Ascending aorta (tissue), 2 donors: ENCODE measurements around the gene ZBTB34. TPM values are rescaled to one million over a fixed set of nuclear protein-coding genes. Genes with fewer than 3 reads are reported as not detected.

Experiments used
- DNase-seq, 2 donors: peaks; one replicate each; pipeline ENCODE4 v3.0.0-alpha.2; 2019; ENCODE audit warnings: low spot score in 2 of 2
- H3K27ac ChIP-seq, 2 donors: fragments of 200-600 bp; sonication (generic); one replicate each; pipeline ENCODE4 v1.5.1; 2016 to 2017; ENCODE audit warnings: mild to moderate bottlenecking in 1 of 2
- H3K27me3 ChIP-seq: fragments of 200-600 bp; sonication (generic); one replicate; pipeline ENCODE4 v1.5.1; 2017
- H3K36me3 ChIP-seq, 2 donors: fragments of 200-600 bp; sonication (generic); one replicate each; pipeline ENCODE4 v1.5.1; 2016
- H3K4me1 ChIP-seq, 2 donors: fragments of 200-600 bp; sonication (generic); one replicate each; pipeline ENCODE4 v1.5.1; 2016 to 2017; ENCODE audit warnings: mild to moderate bottlenecking in 1 of 2
- H3K4me3 ChIP-seq, 2 donors: fragments of 200-600 bp; sonication (generic); one replicate each; pipeline ENCODE4 v1.5.1; 2016 to 2017; ENCODE audit warnings: mild to moderate bottlenecking in 1 of 2
- H3K9me3 ChIP-seq, 2 donors: fragments of 200-600 bp; sonication (generic); one replicate each; pipeline ENCODE4 v1.5.1; 2016
- CTCF ChIP-seq, 3 experiments: fragments of 200-600 bp in 2 of 3; fragments of 450-650 bp in 1 of 3; sonication (generic) in 2 of 3; IDR thresholded peaks; one replicate each; pipeline ENCODE4 v1.5.1; 2016 to 2019; ENCODE audit warnings: antibody characterized with exemption in 3 of 3, mild to moderate bottlenecking in 1 of 3, moderate library complexity in 1 of 3
- intact Hi-C: fragments of 100-400 bp; cut with DNase I; formaldehyde crosslinking; loops from one replicate; pipeline ENCODE4 v1.15.1; 2023
- total RNA-seq: library from RNA; depleted of rRNA; stranded (reverse); fragments of >200 nt; gene quantifications from one replicate; pipeline ENCODE4 v1.1.0, GENCODE V29; 2016

ZBTB34 gene
- total RNA-seq, 1 donor from 2014 or later, result 8.9 TPM

GRCh38 chr9:126872516-126872915, 12.1 kb downstream of the ZBTB34 start:
- no peak for TF ChIP-seq CTCF (IDR thresholded peaks at IDR 0.05)
- no peaks in the 10 kb centered on the region for H3K9me3 ChIP-seq
- DNase-seq, result no peak
- no peaks in the 10 kb centered on the region for H3K27me3 ChIP-seq
- intact Hi-C loops, result no loop called here
- peaks cover 0 to 6% of the 10 kb centered on the region in 2 donors for H3K36me3 ChIP-seq
- no peaks in the 10 kb centered on the region for H3K4me1 ChIP-seq
- H3K27ac ChIP-seq, result no peak overlapping the region
- H3K4me3 ChIP-seq, result no peak overlapping the region

- Histone ChIP-seq H3K27me3 (no peaks in the 10 kb centered on the region), H3K4me1 (no peaks in the 10 kb centered on the region), H3K4me3 (no peak overlapping the region), H3K9me3 (no peaks in the 10 kb centered on the region), H3K36me3 (peaks cover 4 to 5% of the 10 kb centered on the region in 2 donors), H3K27ac (no peak overlapping the region)
- DNase-seq, result no peak
- TF ChIP-seq CTCF (IDR thresholded peaks at IDR 0.05), result no peak
- intact Hi-C loops, result no loop called here
Observed at GRCh38 chr9:126874546-126875314, 14.3 kb downstream of the ZBTB34 start.

- intact Hi-C loops, result no loop called here
- no peak for DNase-seq
Observed at GRCh38 chr9:126875756-126876510, 15.5 kb downstream of the ZBTB34 start.

GRCh38 chr9:126876531-126876930, 16.1 kb downstream of the ZBTB34 start:
- Histone ChIP-seq H3K4me3 (no peak overlapping the region), H3K27ac (no peak overlapping the region), H3K9me3 (no peaks in the 10 kb centered on the region), H3K36me3 (peaks cover 13 to 14% of the 10 kb centered on the region in 2 donors), H3K27me3 (no peaks in the 10 kb centered on the region), H3K4me1 (peaks cover 0 to 5% of the 10 kb centered on the region in 2 donors)
- TF ChIP-seq CTCF (IDR thresholded peaks at IDR 0.05), result no peak
- no peak for DNase-seq
- intact Hi-C loops, result no loop called here

More at GRCh38 chr9:126875756-126876510, 15.5 kb downstream of the ZBTB34 start:
- Histone ChIP-seq H3K27ac (no peak overlapping the region), H3K9me3 (no peaks in the 10 kb centered on the region), H3K4me1 (peaks cover 0 to 1% of the 10 kb centered on the region in 2 donors), H3K4me3 (no peak overlapping the region), H3K27me3 (no peaks in the 10 kb centered on the region), H3K36me3 (peaks cover 13 to 14% of the 10 kb centered on the region in 2 donors)
- TF ChIP-seq CTCF (IDR thresholded peaks at IDR 0.05), result no peak

GRCh38 chr9:126877418-126877817, 17.0 kb downstream of the ZBTB34 start:
- Histone ChIP-seq H3K4me1 (peaks cover 0 to 5% of the 10 kb centered on the region in 2 donors), H3K36me3 (peaks cover 14% of the 10 kb centered on the region in 2 donors), H3K9me3 (no peaks in the 10 kb centered on the region), H3K27ac (no peak overlapping the region), H3K27me3 (no peaks in the 10 kb centered on the region), H3K4me3 (no peak overlapping the region)
- TF ChIP-seq CTCF (IDR thresholded peaks at IDR 0.05), result no peak
- intact Hi-C loops, result no loop called here
- no peak for DNase-seq
